ENCODE results near the gene ALDH1L1.

Gene ALDH1L1

DNA sequence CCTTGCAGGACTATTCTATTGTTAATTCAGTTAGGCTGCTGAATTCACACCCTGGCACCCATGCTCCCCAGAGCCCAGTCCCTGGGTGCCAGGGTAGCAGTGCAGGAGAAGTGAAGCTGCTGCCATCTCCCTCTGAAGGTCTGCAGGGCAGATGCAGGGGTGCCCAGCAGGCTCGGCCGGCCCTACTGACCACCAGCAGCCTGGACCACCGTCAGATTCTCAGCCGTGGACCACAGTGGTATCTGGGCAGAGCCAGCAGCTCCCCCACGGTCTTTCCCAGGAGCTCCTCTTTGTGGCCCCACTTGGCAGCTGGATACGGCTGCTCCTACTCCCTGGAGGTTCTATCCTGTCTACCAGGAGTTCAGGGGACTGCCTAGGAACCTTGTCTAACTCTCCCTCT is 46.8 kb downstream of the ALDH1L1 start:
- DNase-seq (no peak), ATAC-seq (no peak)

GRCh38 chr3:126132751-126133511 is 47.5 kb downstream of the ALDH1L1 start:
- DNase-seq (no peak), ATAC-seq (no peak)

DNA sequence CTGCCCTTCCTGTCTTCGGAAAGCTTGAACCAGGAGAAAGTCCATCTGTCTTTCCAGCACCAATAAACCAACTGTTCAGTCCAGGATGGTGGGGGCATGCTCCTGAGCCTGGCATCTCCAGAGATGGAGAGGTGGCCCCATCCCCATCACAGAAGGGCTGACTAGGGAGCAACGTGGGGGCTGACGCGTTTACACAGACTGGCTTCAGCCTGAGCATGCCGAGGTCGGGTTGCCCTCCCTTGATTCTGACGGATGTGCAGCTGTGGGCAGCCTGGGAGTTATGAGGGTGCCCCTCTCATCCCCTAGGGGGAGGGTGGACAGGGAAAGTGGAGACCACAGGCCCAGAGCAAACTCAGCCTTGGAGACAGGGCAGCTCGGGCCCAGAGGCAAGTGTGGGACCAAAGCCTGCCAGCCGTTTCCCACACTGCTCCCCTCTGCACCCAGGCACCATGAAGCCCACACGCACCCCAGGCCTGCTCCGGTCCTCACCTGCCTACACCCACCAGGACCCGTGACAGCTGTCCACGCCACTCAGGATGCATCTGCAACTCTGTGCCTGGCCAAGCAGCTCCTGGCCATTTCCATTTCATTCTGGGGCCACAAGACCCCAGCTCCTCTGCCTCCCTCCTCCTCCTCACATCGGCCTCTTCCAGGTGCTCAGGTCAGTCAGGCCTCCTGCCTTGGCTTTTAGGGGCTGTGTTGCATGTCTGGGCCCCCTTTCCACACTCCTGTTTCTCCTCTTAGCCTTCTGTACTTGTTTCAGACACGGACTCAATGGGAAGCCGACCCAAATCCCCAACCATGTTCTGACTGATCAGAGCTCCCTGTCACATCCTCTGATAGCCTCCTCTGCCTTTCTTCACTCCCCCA is 48.3 kb downstream of the ALDH1L1 start:
- DNase-seq: no peak
- ATAC-seq: no peak

DNA sequence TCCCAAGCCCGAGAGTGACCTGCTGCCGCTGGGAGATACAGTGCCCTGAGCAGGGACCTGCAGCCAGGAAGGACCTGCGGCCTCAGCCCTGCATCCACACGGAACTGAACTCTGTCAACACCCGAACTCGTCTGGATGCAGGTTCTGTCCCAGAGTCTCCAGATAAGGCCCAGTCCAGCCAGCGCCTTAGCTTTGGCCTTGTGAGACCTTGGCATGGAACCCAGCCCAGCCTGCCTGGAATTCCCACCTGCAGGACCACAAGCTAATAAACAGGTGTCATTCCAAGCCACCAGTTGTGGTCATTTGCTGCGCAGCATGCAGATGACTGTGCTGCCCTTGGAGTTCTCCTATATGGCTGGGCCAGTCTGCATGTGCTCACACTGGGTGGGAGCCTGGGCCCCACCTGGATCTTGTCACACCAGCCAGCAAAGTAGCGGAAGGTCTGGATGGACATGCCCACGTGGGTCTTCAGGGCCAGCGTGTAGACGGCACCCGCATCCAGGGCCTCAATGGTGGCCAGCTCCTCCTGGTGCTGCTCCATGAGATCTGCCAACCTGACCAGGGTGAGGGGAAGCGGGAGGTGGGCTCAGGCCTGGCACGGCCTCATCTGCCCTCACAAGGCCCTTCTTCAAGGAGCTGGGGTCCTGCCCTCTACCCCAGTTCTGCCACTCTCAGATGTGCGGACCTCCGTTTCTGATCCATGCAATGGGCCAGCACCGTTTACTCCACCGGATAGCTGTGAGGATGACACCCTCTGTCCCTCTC is 49.2 kb downstream of the ALDH1L1 start:
- ATAC-seq (no peak), DNase-seq (no peak)

GRCh38 chr3:126130081-126130855 is 50.1 kb downstream of the ALDH1L1 start:
- DNase-seq: no peak
- no peak for ATAC-seq

- DNase-seq (no peak), ATAC-seq (no peak)
These were observed 50.9 kb downstream of the ALDH1L1 start for GRCh38 chr3:126129398-126129891.

DNA sequence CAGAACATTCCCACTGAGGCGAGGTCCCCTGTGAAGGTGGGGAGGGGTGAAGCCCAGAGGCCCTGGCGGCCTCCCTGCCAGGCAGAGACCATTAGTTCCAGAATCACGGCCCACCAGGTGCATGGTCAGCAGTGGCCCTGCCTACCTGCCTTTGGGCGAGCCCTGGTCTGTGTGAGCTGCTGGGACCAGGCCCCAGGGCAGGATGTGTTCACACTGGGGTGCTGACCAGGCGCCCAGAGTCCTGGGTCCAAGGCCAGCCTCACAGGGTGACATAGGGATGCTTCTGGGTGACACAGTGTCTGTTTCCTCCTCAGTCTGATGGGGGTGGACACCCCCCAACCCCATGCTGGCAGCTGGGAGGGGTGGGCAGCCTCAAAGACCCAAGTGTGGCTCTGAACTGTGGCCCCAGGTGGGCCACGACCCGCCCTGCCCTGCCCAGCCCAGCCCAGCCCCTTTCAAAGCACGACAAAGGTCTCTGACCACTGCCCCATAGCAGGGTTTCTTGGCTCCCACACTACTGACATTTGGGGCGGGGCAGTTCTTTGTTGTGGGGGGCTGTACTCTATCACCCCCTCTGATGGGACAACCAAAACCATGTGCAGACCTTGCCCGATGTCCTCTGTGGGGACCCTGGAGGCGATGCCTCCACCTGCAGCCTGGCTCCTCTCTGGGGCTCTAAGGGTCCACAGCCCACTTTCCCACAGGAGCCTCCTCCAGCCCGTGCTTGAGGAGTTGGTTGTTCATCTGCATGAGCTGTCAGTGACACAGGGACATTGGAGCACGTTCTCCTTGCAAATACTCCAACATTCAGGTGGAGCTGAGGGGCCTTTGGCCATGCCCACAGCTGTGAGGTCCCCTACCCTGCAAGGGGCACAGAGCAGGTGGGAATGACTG is 51.6 kb downstream of the ALDH1L1 start:
- no peak for DNase-seq
- no peak for ATAC-seq

DNA sequence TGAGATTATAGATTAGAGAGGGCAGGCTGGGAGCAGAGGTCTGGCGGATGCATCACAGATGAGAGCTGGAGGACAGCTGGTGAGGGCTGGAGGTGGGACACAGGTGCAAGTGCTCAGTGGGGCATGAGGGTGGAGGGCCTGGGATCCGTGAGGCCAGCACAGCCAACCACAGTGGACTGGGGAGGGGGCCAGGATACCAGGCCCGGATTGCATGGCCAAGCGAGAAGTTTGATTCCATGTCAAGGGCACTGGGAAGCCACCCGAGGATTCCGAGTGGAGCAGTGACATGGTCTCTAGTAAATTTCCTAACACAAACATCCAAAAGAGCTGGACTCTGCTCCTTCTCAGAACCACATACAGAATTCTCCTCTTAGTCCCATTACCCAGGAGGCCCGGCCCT is 52.5 kb downstream of the ALDH1L1 start:
- no peak for ATAC-seq

GRCh38 chr3:126127452-126127851 is 52.9 kb downstream of the ALDH1L1 start:
- no peak for ATAC-seq
- DNase-seq: no peak

More for the DNA sequence above, 52.5 kb downstream of the ALDH1L1 start:
- no peak for DNase-seq

DNA sequence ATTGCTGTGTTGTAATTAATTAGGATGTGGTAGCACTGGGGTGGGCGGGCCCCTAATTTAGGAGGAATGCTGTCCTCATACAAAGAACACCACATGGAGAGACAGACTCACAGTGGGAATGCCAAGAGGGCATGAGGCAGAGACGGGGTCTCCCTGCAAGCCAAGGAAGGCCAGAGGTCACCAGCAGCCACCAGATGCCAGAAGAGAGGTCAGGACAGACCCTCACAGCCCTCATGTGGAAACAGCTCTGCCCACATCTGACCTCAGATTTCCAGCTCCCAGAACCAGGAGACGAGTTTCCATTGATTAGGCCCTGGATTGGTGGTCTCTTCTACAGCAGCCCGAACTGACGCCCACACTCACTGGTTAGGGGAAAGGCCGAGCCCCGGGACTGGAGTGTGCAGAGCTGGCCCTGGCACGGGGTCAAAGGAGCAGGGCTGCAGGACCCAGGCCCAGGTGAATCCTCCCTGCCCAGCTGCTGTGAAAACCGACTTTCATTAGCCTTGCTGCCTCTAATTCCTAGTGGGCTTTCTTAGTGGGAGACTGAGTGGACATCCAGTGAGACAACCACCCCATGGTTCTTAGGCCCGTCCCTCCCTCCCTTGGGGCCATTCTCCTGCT is 53.5 kb downstream of the ALDH1L1 start:
- DNase-seq (no peak), ATAC-seq (no peak)

GRCh38 chr3:126126286-126126685 is 54.1 kb downstream of the ALDH1L1 start:
- DNase-seq (no peak), ATAC-seq (no peak)

DNA sequence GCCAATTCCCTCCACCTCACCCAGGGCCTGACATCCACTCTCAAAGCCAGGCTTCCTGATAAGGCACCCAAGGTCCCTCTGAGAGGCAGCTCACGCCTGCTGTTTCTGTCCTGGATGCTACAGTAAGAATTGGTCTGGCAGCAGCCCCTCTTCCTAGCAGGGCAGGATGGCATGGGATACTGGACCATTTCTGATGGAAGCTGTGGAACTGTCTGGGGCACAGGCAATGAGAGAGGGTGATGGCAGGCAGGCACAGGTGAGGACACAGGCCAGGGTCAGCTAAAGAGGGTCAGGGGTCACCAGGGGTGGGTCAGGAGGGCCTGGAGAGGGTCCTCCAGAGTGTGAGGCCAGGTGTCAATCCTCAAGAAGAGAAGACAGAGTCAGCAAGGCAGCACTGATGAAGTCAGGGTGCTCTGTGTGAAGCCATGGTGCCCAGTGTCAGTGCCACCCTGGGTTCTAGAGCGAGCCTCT is 54.6 kb downstream of the ALDH1L1 start:
- DNase-seq: no peak

DNA sequence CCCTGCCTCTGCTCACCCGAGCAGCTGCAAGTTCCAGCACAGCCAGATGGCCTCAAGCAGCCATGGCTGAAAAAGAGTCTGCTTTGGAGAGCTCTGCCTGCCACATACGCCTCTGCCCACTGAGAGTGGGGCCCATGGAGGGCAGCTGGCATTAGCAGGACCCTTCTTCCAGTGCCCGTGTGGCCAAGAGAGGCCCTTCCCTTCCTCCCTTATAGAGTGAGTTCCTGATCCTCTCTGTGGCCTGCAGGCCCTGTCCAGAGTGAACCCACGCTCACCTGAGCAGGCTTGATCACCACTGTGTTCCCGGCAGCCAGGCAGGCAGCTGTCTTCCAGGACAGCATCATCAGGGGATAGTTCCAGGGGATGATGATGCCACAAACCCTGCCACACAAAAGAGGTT is 55.0 kb downstream of the ALDH1L1 start:
- no peak for ATAC-seq
- DNase-seq: no peak

More for the DNA sequence above, 54.6 kb downstream of the ALDH1L1 start:
- ATAC-seq: no peak

DNA sequence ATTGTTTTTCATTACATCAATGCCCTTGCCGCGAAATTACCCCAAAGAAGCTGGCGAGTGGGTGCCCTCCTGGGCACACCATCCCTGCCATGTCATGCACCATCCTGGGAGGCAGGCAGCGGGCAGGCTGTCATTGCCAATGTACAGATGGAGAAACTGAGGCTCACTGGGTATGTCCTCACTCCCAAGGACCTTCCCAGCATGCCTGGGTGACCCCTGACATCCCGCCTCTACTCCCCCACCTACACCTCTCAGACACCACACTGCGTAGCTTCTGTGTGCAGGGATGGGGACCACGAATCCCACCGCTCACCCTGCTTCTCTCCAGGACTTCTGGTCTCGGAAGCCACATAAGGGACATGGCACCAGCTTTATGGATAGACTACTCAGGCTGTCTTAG is 55.5 kb downstream of the ALDH1L1 start:
- no peak for DNase-seq
- no peak for ATAC-seq

GRCh38 chr3:126124148-126124868 is 56.1 kb downstream of the ALDH1L1 start:
- no peak for DNase-seq

DNA sequence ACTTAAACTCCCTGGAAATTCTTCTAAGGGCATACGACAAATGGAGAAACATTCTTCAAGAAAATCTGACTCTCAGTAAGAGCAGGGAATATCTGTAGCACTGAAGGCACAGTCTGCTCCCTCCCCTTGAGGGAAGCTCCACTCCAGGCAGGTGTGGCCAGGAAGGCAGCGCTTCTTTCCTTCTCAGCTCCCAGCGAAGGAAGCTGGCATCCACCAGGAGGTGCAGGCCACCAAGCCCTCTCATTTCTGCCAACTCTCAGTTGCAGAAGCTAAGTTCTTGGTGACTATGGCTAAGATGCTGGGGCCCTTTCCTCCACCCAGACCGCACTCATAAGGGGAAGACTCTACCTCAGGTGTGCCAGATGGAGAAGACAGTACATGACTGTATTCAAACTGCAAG is 58.8 kb downstream of the ALDH1L1 start:
- no peak for ATAC-seq
- DNase-seq: no peak

More at GRCh38 chr3:126124148-126124868, 56.1 kb downstream of the ALDH1L1 start:
- ATAC-seq: no peak

DNA sequence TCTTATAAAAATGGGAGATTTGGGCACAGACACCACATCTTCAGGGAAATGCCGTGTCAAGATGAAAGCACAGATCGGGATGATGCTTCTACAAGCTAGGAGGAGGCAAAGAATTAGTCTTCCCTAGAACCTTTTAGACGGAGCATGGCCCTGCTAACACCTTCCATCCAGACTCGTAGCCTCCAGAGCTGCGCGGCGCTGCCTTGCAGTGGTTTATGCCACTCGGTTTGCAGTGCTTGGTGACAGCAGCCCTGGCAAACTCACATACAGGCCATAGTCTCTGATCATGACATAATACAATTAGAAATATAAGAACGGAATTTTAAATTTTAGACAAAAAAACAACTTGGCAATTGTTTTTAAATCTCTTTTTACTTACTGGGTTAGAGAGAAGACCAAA is 59.3 kb downstream of the ALDH1L1 start:
- ATAC-seq (no peak), DNase-seq (no peak)

DNA sequence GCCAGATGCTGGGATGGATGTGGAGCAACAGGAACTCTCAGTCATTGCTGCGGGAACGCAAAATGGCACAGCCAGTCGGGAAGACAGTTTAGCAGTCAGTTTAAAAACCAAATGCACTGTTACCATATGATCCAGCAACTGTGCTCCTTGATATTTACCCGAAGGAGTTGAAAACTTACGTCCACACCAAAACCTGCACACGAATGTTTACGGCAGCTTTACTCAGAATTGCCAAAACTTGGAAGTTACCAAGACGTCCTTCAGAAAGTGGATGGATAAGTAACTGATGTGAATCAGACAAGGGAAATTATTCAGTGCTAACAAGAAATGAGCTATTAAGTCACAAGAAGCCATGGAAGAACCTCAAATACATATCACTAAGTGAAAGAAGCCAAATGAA is 60.4 kb downstream of the ALDH1L1 start:
- ATAC-seq (no peak), DNase-seq (no peak)

GRCh38 chr3:126119008-126119675 is 61.2 kb downstream of the ALDH1L1 start:
- no peak for DNase-seq
- ATAC-seq: no peak

Data from stimulated activated naive CD8-positive, alpha-beta T cell treated with anti-CD3 and anti-CD28 coated beads, Interleukin-15, Interleukin-2, amounts not matched to agents 100 U/mL and 50 U/mL, for 24 hours (primary cell).